Esophagus muscularis mucosa (tissue), 4 donors: Measurements from ENCODE around the gene ADGRF4. TPM values are rescaled to one million over a fixed set of nuclear protein-coding genes. Genes with fewer than 3 reads are reported as not detected.

Experiments used
- DNase-seq: peaks from one replicate; pipeline ENCODE4 v3.0.0-alpha.2; 2017; ENCODE audit errors: extremely low spot score
- H3K27ac ChIP-seq, 4 donors: fragments of 200-600 bp; sonication (generic); replicated peaks in 1 of 4; 1 replicate in 3 of 4; 2 replicates in 1 of 4; pipeline ENCODE4 v1.5.1; 2016 to 2019; ENCODE audit warnings: mild to moderate bottlenecking in 1 of 4
- H3K27me3 ChIP-seq, 4 donors: fragments of 200-600 bp; sonication (generic); one replicate each; pipeline versions ENCODE4 v1.5.1 to v1.6.0; 2016 to 2019
- H3K36me3 ChIP-seq, 4 donors: fragments of 200-600 bp; sonication (generic); one replicate each; pipeline ENCODE4 v1.5.1; 2016 to 2019
- H3K4me1 ChIP-seq, 4 donors: fragments of 200-600 bp; sonication (generic); one replicate each; pipeline ENCODE4 v1.5.1; 2016 to 2019
- H3K4me3 ChIP-seq, 4 donors: fragments of 200-600 bp; sonication (generic); 1 replicate in 2 of 4; 2 replicates in 2 of 4; pipeline ENCODE4 v1.5.1; 2016 to 2019; ENCODE audit warnings: mild to moderate bottlenecking in 4 of 4, moderate library complexity in 1 of 4
- H3K9me3 ChIP-seq, 4 donors: fragments of 200-600 bp; sonication (generic); 1 replicate in 3 of 4; 2 replicates in 1 of 4; pipeline ENCODE4 v1.5.1; 2016 to 2019
- CTCF ChIP-seq, 3 experiments: fragments of 200-600 bp in 2 of 3; fragments of 450-650 bp in 1 of 3; sonication (generic) in 2 of 3; IDR thresholded peaks; one replicate each; pipeline ENCODE4 v1.5.1; 2017 to 2019; ENCODE audit warnings: antibody characterized with exemption in 3 of 3, mild to moderate bottlenecking in 2 of 3, moderate library complexity in 1 of 3
- EP300 ChIP-seq: sonication (generic); formaldehyde crosslinking; IDR thresholded peaks from one replicate; pipeline ENCODE4 v1.6.1; 2017; ENCODE audit warnings: antibody characterized with exemption
- POLR2A ChIP-seq: fragments of 450-650 bp; IDR thresholded peaks from one replicate; pipeline ENCODE4 v1.6.1; 2017; ENCODE audit warnings: antibody characterized with exemption, moderate library complexity, mild to moderate bottlenecking, low read depth
- POLR2AphosphoS5 ChIP-seq, 2 donors: sonication (generic); formaldehyde crosslinking; IDR thresholded peaks; one replicate each; pipeline ENCODE4 v1.6.1; 2017; ENCODE audit warnings: antibody characterized with exemption in 2 of 2
- WGBS: methylation state at CpG from one replicate; pipeline ENCODE4 v1.1.5; 2018; 5-methylcytosine and 5-hydroxymethylcytosine counted together
- intact Hi-C: fragments of 100-400 bp; cut with DNase I; formaldehyde crosslinking; loops from one replicate; pipeline ENCODE4 v1.15.1; 2023
- total RNA-seq, 4 donors: library from RNA; depleted of rRNA; stranded (reverse); fragments of >200 nt; gene quantifications; one replicate each; pipeline versions ENCODE4 v1.1.0 to v1.2.1, GENCODE V29; 2016

Gene ADGRF4
- total RNA-seq, 4 donors from 2014 or later, result 0.17 to 0.52 (median 0.37) TPM

- H3K27me3 ChIP-seq, result no peaks in the 10 kb centered on the region
- intact Hi-C loops, result no loop called here
- 56% methylated on average over 4 of the region's 4 CpGs for WGBS
Measured at GRCh38 chr6:47701363-47701762, 3.0 kb downstream of the ADGRF4 start.

GRCh38 chr6:47709160-47709559, 10.8 kb downstream of the ADGRF4 start:
- no peaks in the 10 kb centered on the region for H3K4me1 ChIP-seq
- intact Hi-C loops, result no loop called here
- H3K27me3 ChIP-seq, result no peaks in the 10 kb centered on the region
- peak; percentile 24 for DNase-seq
- no peak for TF ChIP-seq EP300
- TF ChIP-seq POLR2A, result no peak
- TF ChIP-seq CTCF (IDR thresholded peaks at IDR 0.05), result no peak
- no peak for TF ChIP-seq POLR2AphosphoS5 (IDR thresholded peaks at IDR 0.05)
- no peak overlapping the region for H3K4me3 ChIP-seq
- no peaks in the 10 kb centered on the region for H3K9me3 ChIP-seq
- H3K27ac ChIP-seq, result no peak overlapping the region
- H3K36me3 ChIP-seq, result no peaks in the 10 kb centered on the region
- WGBS, result 84% methylated on average over 5 of the region's 5 CpGs

More at GRCh38 chr6:47701363-47701762, 3.0 kb downstream of the ADGRF4 start:
- Histone ChIP-seq H3K36me3 (no peaks in the 10 kb centered on the region), H3K9me3 (no peaks in the 10 kb centered on the region), H3K4me1 (no peaks in the 10 kb centered on the region), H3K4me3 (no peak overlapping the region), H3K27ac (no peak overlapping the region)
- no peak for TF ChIP-seq EP300
- TF ChIP-seq CTCF (IDR thresholded peaks at IDR 0.05), result no peak
- no peak for TF ChIP-seq POLR2AphosphoS5 (IDR thresholded peaks at IDR 0.05)
- no peak for TF ChIP-seq POLR2A
- DNase-seq, result no peak

GRCh38 chr6:47710295-47710694, 11.9 kb downstream of the ADGRF4 start:
- 82% methylated on average over 1 of the region's 1 CpG for WGBS
- no peak for TF ChIP-seq POLR2AphosphoS5 (IDR thresholded peaks at IDR 0.05)
- no peak for TF ChIP-seq POLR2A
- no peak for TF ChIP-seq EP300
- no peak for TF ChIP-seq CTCF (IDR thresholded peaks at IDR 0.05)
- Histone ChIP-seq H3K4me3 (no peak overlapping the region), H3K36me3 (no peaks in the 10 kb centered on the region), H3K4me1 (no peaks in the 10 kb centered on the region), H3K27ac (no peak overlapping the region), H3K27me3 (no peaks in the 10 kb centered on the region), H3K9me3 (no peaks in the 10 kb centered on the region)
- DNase-seq, result peak; percentile 75
- intact Hi-C loops, result no loop called here

- TF ChIP-seq POLR2AphosphoS5 (IDR thresholded peaks at IDR 0.05), result no peak
- TF ChIP-seq EP300, result no peak
- TF ChIP-seq CTCF (IDR thresholded peaks at IDR 0.05), result no peak
- no peak for TF ChIP-seq POLR2A
- H3K9me3 ChIP-seq, result no peaks in the 10 kb centered on the region
- WGBS, result 91% methylated on average over 2 of the region's 2 CpGs
- no peaks in the 10 kb centered on the region for H3K4me1 ChIP-seq
- H3K4me3 ChIP-seq, result no peak overlapping the region
- intact Hi-C loops, result no loop called here
- no peak overlapping the region for H3K27ac ChIP-seq
- H3K36me3 ChIP-seq, result no peaks in the 10 kb centered on the region
- H3K27me3 ChIP-seq, result no peaks in the 10 kb centered on the region
- DNase-seq, result no peak
Measured at GRCh38 chr6:47713200-47713599, 14.8 kb downstream of the ADGRF4 start.

- no peaks in the 10 kb centered on the region for H3K36me3 ChIP-seq
- WGBS, result 71% methylated on average over 4 of the region's 4 CpGs
- no peak for DNase-seq
- H3K27me3 ChIP-seq, result no peaks in the 10 kb centered on the region
- TF ChIP-seq POLR2A, result no peak
- no peak for TF ChIP-seq CTCF (IDR thresholded peaks at IDR 0.05)
- no peak for TF ChIP-seq POLR2AphosphoS5 (IDR thresholded peaks at IDR 0.05)
- TF ChIP-seq EP300, result no peak
- no peaks in the 10 kb centered on the region for H3K9me3 ChIP-seq
- no peak overlapping the region for H3K27ac ChIP-seq
- no peak overlapping the region for H3K4me3 ChIP-seq
- intact Hi-C loops, result no loop called here
- no peaks in the 10 kb centered on the region for H3K4me1 ChIP-seq
Measured at GRCh38 chr6:47714802-47715201, 16.4 kb downstream of the ADGRF4 start.
